HL-60 (cell line): ENCODE measurements around the gene TRIM26.

Source experiments
- DNase-seq, 2 experiments: peaks; one replicate each; pipeline ENCODE4 v3.0.0-alpha.2; 2010 to 2020; ENCODE audit warnings: low read depth in 1 of 2, low spot score in 1 of 2
- H3K27ac ChIP-seq: fragments of 250-450 bp; sonication (Bioruptor Pico); replicated peaks from 2 replicates; pipeline ENCODE4 v1.5.1; 2020; ENCODE audit warnings: mild to moderate bottlenecking, moderate library complexity
- H3K27me3 ChIP-seq: fragments of 250-450 bp; sonication (Bioruptor Pico); 2 replicates; pipeline ENCODE4 v1.5.1; 2021; ENCODE audit warnings: mild to moderate bottlenecking, moderate library complexity; ENCODE audit not compliant: insufficient read depth, poor library complexity, severe bottlenecking
- H3K4me3 ChIP-seq: replicated peaks from 2 replicates; pipeline ENCODE4 v1.5.1; 2011; ENCODE audit warnings: mild to moderate bottlenecking, control low read depth, low read length; ENCODE audit not compliant: insufficient read depth
- GABPA ChIP-seq: IDR thresholded peaks from 2 replicates; pipeline ENCODE4 v1.6.1; 2012; ENCODE audit warnings: low read depth
- POLR2AphosphoS5 ChIP-seq: IDR thresholded peaks from 2 replicates; pipeline ENCODE4 v1.6.1; 2012; ENCODE audit warnings: low read depth
- SPI1 ChIP-seq: IDR thresholded peaks from 2 replicates; pipeline ENCODE4 v1.6.1; 2012; ENCODE audit warnings: low read depth, mild to moderate bottlenecking, borderline replicate concordance
- TF ChIP-seq, protein P1 (sequence below): IDR thresholded peaks from 2 replicates; pipeline ENCODE4 v1.6.1; 2012; ENCODE audit warnings: low read depth; ENCODE audit not compliant: insufficient replicate concordance
- TF ChIP-seq, protein P2 (sequence below): IDR thresholded peaks from one replicate; pipeline ENCODE4 v1.5.1; 2011; ENCODE audit warnings: low read length, control low read depth, inconsistent platforms; ENCODE audit not compliant: insufficient read depth

The TRIM26 gene

DNA sequence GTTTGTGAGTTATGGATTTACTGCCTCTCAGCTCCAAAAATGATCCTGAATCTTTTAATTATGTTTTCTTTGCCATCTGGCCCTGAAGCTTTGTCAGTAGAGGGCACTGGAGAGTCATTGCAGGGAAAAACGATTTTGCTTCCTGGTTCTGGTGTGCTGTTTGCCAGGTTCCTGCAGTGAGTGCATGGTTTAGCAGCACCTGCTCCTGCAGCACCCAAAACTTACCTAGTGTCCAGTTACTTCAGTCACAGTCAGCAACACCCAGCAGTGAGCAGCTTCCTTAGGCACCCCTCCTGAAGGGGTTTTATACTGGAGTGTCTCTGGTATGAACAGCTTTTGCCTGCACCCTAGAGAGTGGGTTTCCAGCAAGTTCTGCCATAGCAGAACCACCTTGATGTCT, 6.0 kb upstream of the TRIM26 start:
- peak overlapping the region; percentile 41 for H3K27ac ChIP-seq
- peak; percentile 22 to 74 for DNase-seq

DNA sequence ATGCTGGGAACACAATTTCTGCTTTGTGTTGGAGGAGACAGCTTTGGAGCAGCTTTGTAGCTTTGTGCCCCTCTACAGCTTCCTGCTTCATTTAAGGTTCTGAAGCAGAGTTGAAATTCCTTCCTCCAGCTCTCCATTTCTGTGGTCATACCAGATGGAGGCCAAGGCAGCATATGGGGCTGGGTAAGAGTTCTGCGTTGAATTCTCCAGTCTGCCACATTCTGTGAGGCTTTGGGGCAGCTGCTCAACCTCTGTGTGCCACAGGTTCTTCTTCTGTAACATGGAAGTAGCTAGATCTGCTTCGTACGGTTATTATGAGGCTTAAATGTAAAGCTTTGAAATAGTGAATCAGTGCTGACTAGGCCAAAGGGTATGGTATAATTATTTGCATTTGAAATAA, 2.9 kb upstream of the TRIM26 start:
- H3K27me3 ChIP-seq = no peaks in the 10 kb centered on the region
- no peak overlapping the region for H3K27ac ChIP-seq
- DNase-seq = no peak
- TF ChIP-seq GABPA (no peak), SPI1 (no peak), POLR2AphosphoS5 (no peak)
- TF ChIP-seq, protein P1, sequence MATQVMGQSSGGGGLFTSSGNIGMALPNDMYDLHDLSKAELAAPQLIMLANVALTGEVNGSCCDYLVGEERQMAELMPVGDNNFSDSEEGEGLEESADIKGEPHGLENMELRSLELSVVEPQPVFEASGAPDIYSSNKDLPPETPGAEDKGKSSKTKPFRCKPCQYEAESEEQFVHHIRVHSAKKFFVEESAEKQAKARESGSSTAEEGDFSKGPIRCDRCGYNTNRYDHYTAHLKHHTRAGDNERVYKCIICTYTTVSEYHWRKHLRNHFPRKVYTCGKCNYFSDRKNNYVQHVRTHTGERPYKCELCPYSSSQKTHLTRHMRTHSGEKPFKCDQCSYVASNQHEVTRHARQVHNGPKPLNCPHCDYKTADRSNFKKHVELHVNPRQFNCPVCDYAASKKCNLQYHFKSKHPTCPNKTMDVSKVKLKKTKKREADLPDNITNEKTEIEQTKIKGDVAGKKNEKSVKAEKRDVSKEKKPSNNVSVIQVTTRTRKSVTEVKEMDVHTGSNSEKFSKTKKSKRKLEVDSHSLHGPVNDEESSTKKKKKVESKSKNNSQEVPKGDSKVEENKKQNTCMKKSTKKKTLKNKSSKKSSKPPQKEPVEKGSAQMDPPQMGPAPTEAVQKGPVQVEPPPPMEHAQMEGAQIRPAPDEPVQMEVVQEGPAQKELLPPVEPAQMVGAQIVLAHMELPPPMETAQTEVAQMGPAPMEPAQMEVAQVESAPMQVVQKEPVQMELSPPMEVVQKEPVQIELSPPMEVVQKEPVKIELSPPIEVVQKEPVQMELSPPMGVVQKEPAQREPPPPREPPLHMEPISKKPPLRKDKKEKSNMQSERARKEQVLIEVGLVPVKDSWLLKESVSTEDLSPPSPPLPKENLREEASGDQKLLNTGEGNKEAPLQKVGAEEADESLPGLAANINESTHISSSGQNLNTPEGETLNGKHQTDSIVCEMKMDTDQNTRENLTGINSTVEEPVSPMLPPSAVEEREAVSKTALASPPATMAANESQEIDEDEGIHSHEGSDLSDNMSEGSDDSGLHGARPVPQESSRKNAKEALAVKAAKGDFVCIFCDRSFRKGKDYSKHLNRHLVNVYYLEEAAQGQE = no peak
- TF ChIP-seq, protein P2, sequence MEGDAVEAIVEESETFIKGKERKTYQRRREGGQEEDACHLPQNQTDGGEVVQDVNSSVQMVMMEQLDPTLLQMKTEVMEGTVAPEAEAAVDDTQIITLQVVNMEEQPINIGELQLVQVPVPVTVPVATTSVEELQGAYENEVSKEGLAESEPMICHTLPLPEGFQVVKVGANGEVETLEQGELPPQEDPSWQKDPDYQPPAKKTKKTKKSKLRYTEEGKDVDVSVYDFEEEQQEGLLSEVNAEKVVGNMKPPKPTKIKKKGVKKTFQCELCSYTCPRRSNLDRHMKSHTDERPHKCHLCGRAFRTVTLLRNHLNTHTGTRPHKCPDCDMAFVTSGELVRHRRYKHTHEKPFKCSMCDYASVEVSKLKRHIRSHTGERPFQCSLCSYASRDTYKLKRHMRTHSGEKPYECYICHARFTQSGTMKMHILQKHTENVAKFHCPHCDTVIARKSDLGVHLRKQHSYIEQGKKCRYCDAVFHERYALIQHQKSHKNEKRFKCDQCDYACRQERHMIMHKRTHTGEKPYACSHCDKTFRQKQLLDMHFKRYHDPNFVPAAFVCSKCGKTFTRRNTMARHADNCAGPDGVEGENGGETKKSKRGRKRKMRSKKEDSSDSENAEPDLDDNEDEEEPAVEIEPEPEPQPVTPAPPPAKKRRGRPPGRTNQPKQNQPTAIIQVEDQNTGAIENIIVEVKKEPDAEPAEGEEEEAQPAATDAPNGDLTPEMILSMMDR = no peak
- no peak overlapping the region for H3K4me3 ChIP-seq

More for the DNA sequence above, 6.0 kb upstream of the TRIM26 start:
- Histone ChIP-seq H3K27me3 (no peaks in the 10 kb centered on the region), H3K4me3 (no peak overlapping the region)
- peak; percentile 62; the same call in 1 of the 2 replicates for TF ChIP-seq POLR2AphosphoS5
- TF ChIP-seq GABPA = no peak
- TF ChIP-seq, protein P2 = peak; percentile 89
- no peak for TF ChIP-seq SPI1
- TF ChIP-seq, protein P1 = no peak

DNA sequence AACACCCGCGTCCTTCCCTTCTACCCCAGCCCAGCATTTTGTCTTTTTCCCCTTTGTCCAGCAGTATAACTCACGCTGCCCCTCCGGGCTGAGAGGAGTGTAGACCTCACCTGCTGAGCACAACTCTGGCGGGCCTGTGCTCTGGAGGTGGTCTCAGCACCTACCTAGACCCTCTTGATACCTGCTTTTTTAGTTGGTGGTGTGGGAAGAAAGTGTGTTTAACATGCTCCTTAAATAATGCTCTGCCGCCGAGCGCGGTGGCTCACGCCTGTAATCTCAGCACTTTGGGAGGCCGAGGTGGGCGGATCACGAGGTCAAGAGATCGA, 1.4 kb upstream of the TRIM26 start:
- Histone ChIP-seq H3K4me3 (peak overlapping the region; percentile 67), H3K27me3 (no peaks in the 10 kb centered on the region), H3K27ac (no peak overlapping the region)
- DNase-seq = no peak
- TF ChIP-seq, protein P1 = no peak
- no peak for TF ChIP-seq POLR2AphosphoS5
- TF ChIP-seq GABPA = no peak
- no peak for TF ChIP-seq SPI1
- TF ChIP-seq, protein P2 = no peak
